Fibroblast of lung (primary cell): ENCODE results near the gene GNE.

Experiments
- CTCF ChIP-seq, 2 donors: IDR thresholded peaks in 1 of 2; conservative IDR thresholded peaks in 1 of 2; 1 replicate in 1 of 2; 2 replicates in 1 of 2; pipeline ENCODE4 v1.5.1; 2011 to 2012; ENCODE audit warnings: low read length in 2 of 2, control low read depth in 1 of 2, inconsistent platforms in 1 of 2, low read depth in 1 of 2, mild to moderate bottlenecking in 1 of 2
- EZH2 ChIP-seq: IDR thresholded peaks from 2 replicates; pipeline ENCODE4 v1.5.1; 2012; ENCODE audit warnings: low read length, control low read depth, mild to moderate bottlenecking; ENCODE audit errors: missing control alignments

- TF ChIP-seq CTCF (conservative IDR thresholded peaks at IDR 0.05 in 1 of 2, IDR thresholded peaks at IDR 0.05 in 1 of 2; ENCODE audit: low read depth in 1 of 2, low read length in 2 of 2), result no peak
- no peak for TF ChIP-seq EZH2
Measured at GRCh38 chr9:36301227-36301626, 43.0 kb upstream of the GNE start.
